Mucosa of descending colon (tissue), 3 donors: ENCODE data around the gene BCAN. TPM values are rescaled to one million over a fixed set of nuclear protein-coding genes. Genes with fewer than 3 reads are reported as not detected.

Experiments used
- ATAC-seq: fragments of 200-7000 bp; cut with Tn5 transposase; one replicate; pipeline ENCODE4 v1.9.1; 2020; ENCODE audit warnings: mild to moderate bottlenecking, moderate library complexity
- DNase-seq, 3 donors: peaks; one replicate each; pipeline ENCODE4 v3.0.0-alpha.2; 2020
- H3K36me3 ChIP-seq: fragments of 200-600 bp; one replicate; pipeline ENCODE4 v1.8.0; 2021; ENCODE audit warnings: low read depth, mild to moderate bottlenecking
- H3K4me1 ChIP-seq: fragments of 200-600 bp; one replicate; pipeline ENCODE4 v1.8.0; 2021; ENCODE audit warnings: low read depth, mild to moderate bottlenecking
- H3K4me3 ChIP-seq: fragments of 200-600 bp; one replicate; pipeline ENCODE4 v1.8.0; 2021; ENCODE audit warnings: mild to moderate bottlenecking
- H3K9me3 ChIP-seq: fragments of 200-600 bp; one replicate; pipeline ENCODE4 v1.8.0; 2021; ENCODE audit warnings: mild to moderate bottlenecking
- intact Hi-C, 2 donors: fragments of 100-400 bp; cut with DNase I in 1 of 2; cut with micrococcal nuclease in 1 of 2; formaldehyde crosslinking; loops; one replicate each; pipeline versions ENCODE4 v1.11.0 to v1.11.1; 2022; cut with DNase I, micrococcal nuclease
- total RNA-seq, 3 donors: library from RNA; stranded (reverse); fragmentation: NEBNext Ultra II Directional in 2 of 3; extraction: Animal tissue kit (Norgen Biotek cat#: 25700) in 2 of 3; gene quantifications; one replicate each; pipeline versions ENCODE4 v1.2.1 to v1.2.4, GENCODE V29; 2021 to 2023
- TF ChIP-seq, protein P1 (sequence below): fragments of 200-600 bp; IDR thresholded peaks from one replicate; pipeline ENCODE4 v1.8.0; 2022; ENCODE audit warnings: antibody characterized with exemption, mild to moderate bottlenecking
- donor health status: DM: no; HTN: no; CAD: no; lungs with moderate emphysema.
- donor health status: DM: no; HTN: no; CAD: no.
- donor health status: DM: no; HTN: yes; CAD: no.

The BCAN gene
- total RNA-seq, 3 donors from 2014 or later = 0.14 to 0.79 TPM; not detected in 1

DNA sequence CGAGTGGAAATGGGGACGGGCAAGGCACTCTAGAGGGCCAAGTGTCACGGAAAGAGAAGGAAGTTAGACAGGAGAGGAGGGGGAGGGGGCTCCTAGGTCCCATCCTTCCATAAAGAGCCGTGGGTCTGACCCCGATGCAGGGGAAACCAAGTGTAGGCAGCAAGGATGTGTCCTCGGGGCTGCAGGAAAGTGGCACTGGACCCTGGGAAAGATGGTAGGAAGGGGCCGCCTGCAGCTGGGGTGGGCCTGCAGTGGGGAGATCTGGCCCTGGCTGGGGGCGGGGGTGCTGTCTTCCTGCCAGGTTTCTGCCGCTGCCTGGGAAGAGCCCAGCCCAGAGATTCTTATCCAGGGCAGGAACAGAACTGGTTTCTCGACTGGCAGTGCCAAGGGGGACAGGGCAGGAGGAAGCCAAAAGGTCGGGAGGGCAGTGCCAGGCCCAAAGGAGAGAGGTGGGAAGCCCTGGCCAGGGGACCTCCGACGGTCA is 50.6 kb downstream of the BCAN start:
- TF ChIP-seq, protein P1, sequence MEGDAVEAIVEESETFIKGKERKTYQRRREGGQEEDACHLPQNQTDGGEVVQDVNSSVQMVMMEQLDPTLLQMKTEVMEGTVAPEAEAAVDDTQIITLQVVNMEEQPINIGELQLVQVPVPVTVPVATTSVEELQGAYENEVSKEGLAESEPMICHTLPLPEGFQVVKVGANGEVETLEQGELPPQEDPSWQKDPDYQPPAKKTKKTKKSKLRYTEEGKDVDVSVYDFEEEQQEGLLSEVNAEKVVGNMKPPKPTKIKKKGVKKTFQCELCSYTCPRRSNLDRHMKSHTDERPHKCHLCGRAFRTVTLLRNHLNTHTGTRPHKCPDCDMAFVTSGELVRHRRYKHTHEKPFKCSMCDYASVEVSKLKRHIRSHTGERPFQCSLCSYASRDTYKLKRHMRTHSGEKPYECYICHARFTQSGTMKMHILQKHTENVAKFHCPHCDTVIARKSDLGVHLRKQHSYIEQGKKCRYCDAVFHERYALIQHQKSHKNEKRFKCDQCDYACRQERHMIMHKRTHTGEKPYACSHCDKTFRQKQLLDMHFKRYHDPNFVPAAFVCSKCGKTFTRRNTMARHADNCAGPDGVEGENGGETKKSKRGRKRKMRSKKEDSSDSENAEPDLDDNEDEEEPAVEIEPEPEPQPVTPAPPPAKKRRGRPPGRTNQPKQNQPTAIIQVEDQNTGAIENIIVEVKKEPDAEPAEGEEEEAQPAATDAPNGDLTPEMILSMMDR = no peak
- intact Hi-C loops = no loop called here
- no peak overlapping the region for H3K4me3 ChIP-seq
- peaks cover 16% of the 10 kb centered on the region for H3K4me1 ChIP-seq
- ATAC-seq = no peak
- no peak for DNase-seq
- no peaks in the 10 kb centered on the region for H3K36me3 ChIP-seq
- no peaks in the 10 kb centered on the region for H3K9me3 ChIP-seq

DNA sequence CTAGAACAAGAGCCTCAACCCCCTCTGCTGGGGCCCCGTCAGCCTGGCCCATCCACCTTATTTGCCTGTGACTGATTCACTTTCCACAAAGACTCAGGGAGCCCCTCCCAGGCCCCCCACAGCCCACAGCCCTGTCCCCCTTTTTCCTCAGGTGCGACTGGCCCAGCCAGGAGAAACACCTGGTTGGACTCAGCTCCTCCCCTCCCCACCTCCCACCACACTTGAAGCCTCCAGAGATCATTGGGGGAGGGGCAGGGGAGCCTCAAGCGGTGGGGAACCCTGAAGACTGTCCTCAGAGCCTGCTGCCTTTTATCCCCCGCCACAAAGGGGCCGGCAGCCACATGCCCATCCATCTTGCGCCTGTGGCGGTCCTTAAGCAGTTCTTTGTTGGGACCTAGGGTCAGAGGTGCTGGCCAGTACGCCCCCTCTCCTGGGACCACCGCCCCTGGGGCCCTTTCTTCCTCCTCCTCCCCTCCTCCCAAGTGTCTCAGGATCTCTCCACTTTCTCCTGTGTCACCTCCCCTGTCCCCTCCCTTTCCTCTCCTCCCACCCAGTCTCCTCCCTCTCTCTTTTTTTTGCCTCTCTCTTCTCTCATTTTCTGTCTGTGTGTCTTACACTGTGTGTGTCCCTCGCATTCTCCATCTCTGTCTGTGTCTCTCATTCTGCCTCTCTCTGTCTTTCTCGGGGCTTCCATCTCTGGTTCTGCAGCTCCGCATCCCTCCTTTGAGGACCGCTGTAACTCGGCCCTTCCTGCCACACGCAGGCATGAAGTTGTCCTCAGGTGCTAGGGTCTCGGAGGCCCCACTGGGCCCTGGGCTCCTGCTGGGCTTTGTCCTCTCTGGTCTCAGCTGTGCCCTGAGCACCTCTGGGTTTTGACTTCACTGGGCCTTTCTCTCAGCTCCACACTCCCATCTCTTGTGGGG is 51.3 kb downstream of the BCAN start:
- no peaks in the 10 kb centered on the region for H3K9me3 ChIP-seq
- intact Hi-C loops = no loop called here
- ATAC-seq (peak; percentile 18), DNase-seq (peak in 1 of 3 donors; percentile 44)
- H3K4me1 ChIP-seq = peaks cover 16% of the 10 kb centered on the region
- H3K4me3 ChIP-seq = no peak overlapping the region
- TF ChIP-seq, protein P1 = no peak
- H3K36me3 ChIP-seq = no peaks in the 10 kb centered on the region

- H3K4me1 ChIP-seq = peaks cover 16% of the 10 kb centered on the region
- intact Hi-C loops = no loop called here
- DNase-seq = peak in 2 of 3 donors; percentile 40 to 46
These were observed 52.2 kb downstream of the BCAN start for GRCh38 chr1:156693848-156694689.

GRCh38 chr1:156694690-156694962 is 52.7 kb downstream of the BCAN start:
- H3K4me1 ChIP-seq = peaks cover 13% of the 10 kb centered on the region
- intact Hi-C loops = no loop called here

More at GRCh38 chr1:156693848-156694689, 52.2 kb downstream of the BCAN start:
- ATAC-seq = peak; percentile 73
- Histone ChIP-seq H3K36me3 (no peaks in the 10 kb centered on the region), H3K4me3 (no peak overlapping the region), H3K9me3 (no peaks in the 10 kb centered on the region)
- TF ChIP-seq, protein P1 = no peak

DNA sequence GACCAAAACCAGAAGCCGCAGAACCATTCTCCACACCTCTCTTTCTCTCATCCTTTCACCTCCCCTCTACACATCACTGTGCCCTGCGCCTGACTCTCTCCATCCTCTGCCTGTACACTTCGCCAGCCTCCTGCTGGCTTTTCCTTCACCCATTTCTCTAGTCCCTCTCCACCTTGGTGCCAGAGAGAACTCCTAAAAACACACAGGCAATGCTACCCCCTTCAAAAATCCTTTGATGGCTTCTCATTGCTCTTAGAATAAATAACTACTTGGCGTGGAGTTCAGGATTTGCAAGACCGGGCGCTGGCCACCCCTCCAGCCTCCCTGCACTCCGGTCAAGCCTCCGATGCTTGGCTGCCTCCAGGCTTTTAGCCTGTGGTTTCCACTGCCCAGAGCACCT is 54.8 kb downstream of the BCAN start:
- H3K4me1 ChIP-seq = peaks cover 10% of the 10 kb centered on the region
- ATAC-seq = no peak

More at GRCh38 chr1:156694690-156694962, 52.7 kb downstream of the BCAN start:
- no peaks in the 10 kb centered on the region for H3K36me3 ChIP-seq
- no peak overlapping the region for H3K4me3 ChIP-seq
- DNase-seq = no peak
- no peak for ATAC-seq
- TF ChIP-seq, protein P1 = no peak
- H3K9me3 ChIP-seq = no peaks in the 10 kb centered on the region

More for the DNA sequence above, 54.8 kb downstream of the BCAN start:
- DNase-seq = no peak
- Histone ChIP-seq H3K9me3 (no peaks in the 10 kb centered on the region), H3K36me3 (no peaks in the 10 kb centered on the region), H3K4me3 (no peak overlapping the region)
- TF ChIP-seq, protein P1 = no peak
- intact Hi-C loops = no loop called here
